ENCODE results near the gene ADAMTSL3.

GRCh38 chr15:83612898-83613635 is 40.9 kb upstream of the ADAMTSL3 start:
- TF ChIP-seq CTCF (IDR thresholded peaks at IDR 0.05) (no peak), POLR2A (IDR thresholded peaks at IDR 0.05) (no peak), POLR2AphosphoS5 (IDR thresholded peaks at IDR 0.05) (no peak)

All from sigmoid colon (tissue), 4 donors.